GM10266 (cell line): Measurements from ENCODE around the gene DDIT4.

Source experiments
- DNase-seq: peaks from one replicate; pipeline ENCODE4 v3.0.0; 2012; ENCODE audit errors: extremely low spot score
- CTCF ChIP-seq: IDR thresholded peaks from 2 replicates; pipeline ENCODE4 v1.5.1; 2012; ENCODE audit warnings: mild to moderate bottlenecking, low read depth; ENCODE audit not compliant: control insufficient read depth, insufficient read depth; ENCODE audit errors: missing control alignments

Gene DDIT4

GRCh38 chr10:72251635-72252034, 22.1 kb upstream of the DDIT4 start:
- no peak for TF ChIP-seq CTCF
- no peak for DNase-seq

- TF ChIP-seq CTCF, result no peak
- DNase-seq, result no peak
Observed at GRCh38 chr10:72252972-72253371, 20.8 kb upstream of the DDIT4 start.

- no peak for TF ChIP-seq CTCF
- DNase-seq, result no peak
Observed at GRCh38 chr10:72253578-72253977, 20.1 kb upstream of the DDIT4 start.

- TF ChIP-seq CTCF, result no peak
- no peak for DNase-seq
Observed at GRCh38 chr10:72254813-72255568, 18.7 kb upstream of the DDIT4 start.

GRCh38 chr10:72255977-72256729, 17.6 kb upstream of the DDIT4 start:
- TF ChIP-seq CTCF, result no peak

GRCh38 chr10:72257051-72257892, 16.5 kb upstream of the DDIT4 start:
- no peak for TF ChIP-seq CTCF
- peak; percentile 51 for DNase-seq

More at GRCh38 chr10:72255977-72256729, 17.6 kb upstream of the DDIT4 start:
- DNase-seq, result no peak

- no peak for DNase-seq
- TF ChIP-seq CTCF, result no peak
Observed at GRCh38 chr10:72258617-72259016, 15.1 kb upstream of the DDIT4 start.
